Measurements from ENCODE around the gene RBSN. TPM values are rescaled to one million over a fixed set of nuclear protein-coding genes. Genes with fewer than 3 reads are reported as not detected.

Gene RBSN
- total and polyA plus RNA-seq, 2 experiments from 2014 or later: 19.1 to 21.2 TPM

- 76% methylated on average over 1 of the region's 1 CpG for WGBS (ENCODE audit: low lambda C conversion rate, missing lambda C conversion rate)
- H3K79me2 ChIP-seq: no peaks in the 10 kb centered on the region
Observed at GRCh38 chr3:15083252-15083651, 15.7 kb downstream of the RBSN start.

GRCh38 chr3:15081960-15082664 lies 16.8 kb downstream of the RBSN start:
- 95% methylated on average over 13 of the region's 13 CpGs for WGBS (ENCODE audit: low lambda C conversion rate, missing lambda C conversion rate)
- H2AFZ ChIP-seq: no peak overlapping the region
- no peaks in the 10 kb centered on the region for H3K36me3 ChIP-seq (replicated peaks; ENCODE audit: insufficient read depth, low read depth)
- no peak for TF ChIP-seq EZH2phosphoT487 (IDR thresholded peaks at IDR 0.05; ENCODE audit: low read depth, severe bottlenecking, unreplicated experiment)
- TF ChIP-seq, protein P1, sequence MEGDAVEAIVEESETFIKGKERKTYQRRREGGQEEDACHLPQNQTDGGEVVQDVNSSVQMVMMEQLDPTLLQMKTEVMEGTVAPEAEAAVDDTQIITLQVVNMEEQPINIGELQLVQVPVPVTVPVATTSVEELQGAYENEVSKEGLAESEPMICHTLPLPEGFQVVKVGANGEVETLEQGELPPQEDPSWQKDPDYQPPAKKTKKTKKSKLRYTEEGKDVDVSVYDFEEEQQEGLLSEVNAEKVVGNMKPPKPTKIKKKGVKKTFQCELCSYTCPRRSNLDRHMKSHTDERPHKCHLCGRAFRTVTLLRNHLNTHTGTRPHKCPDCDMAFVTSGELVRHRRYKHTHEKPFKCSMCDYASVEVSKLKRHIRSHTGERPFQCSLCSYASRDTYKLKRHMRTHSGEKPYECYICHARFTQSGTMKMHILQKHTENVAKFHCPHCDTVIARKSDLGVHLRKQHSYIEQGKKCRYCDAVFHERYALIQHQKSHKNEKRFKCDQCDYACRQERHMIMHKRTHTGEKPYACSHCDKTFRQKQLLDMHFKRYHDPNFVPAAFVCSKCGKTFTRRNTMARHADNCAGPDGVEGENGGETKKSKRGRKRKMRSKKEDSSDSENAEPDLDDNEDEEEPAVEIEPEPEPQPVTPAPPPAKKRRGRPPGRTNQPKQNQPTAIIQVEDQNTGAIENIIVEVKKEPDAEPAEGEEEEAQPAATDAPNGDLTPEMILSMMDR (IDR thresholded peaks at IDR 0.05; ENCODE audit: poor library complexity): no peak
- H3K4me1 ChIP-seq (ENCODE audit: insufficient read depth): no peaks in the 10 kb centered on the region
- H3K4me3 ChIP-seq: no peak overlapping the region
- H3K27me3 ChIP-seq: no peaks in the 10 kb centered on the region
- no peaks in the 10 kb centered on the region for H3K9me3 ChIP-seq (ENCODE audit: low read depth)
- no peaks in the 10 kb centered on the region for H4K20me1 ChIP-seq (ENCODE audit: insufficient read depth, poor library complexity, severe bottlenecking)
- DNase-seq (ENCODE audit: low spot score): no peak
- H3K4me2 ChIP-seq: no peak overlapping the region
- H3K79me2 ChIP-seq: no peaks in the 10 kb centered on the region
- H3K27ac ChIP-seq: no peak overlapping the region
- H3K9me2 ChIP-seq (replicated peaks; ENCODE audit: insufficient read depth): no peaks in the 10 kb centered on the region

More at GRCh38 chr3:15083252-15083651, 15.7 kb downstream of the RBSN start:
- H3K9me2 ChIP-seq (replicated peaks; ENCODE audit: insufficient read depth): no peaks in the 10 kb centered on the region
- no peaks in the 10 kb centered on the region for H3K27me3 ChIP-seq
- no peak for DNase-seq (ENCODE audit: low spot score)
- no peaks in the 10 kb centered on the region for H3K9me3 ChIP-seq (ENCODE audit: low read depth)
- TF ChIP-seq EZH2phosphoT487 (IDR thresholded peaks at IDR 0.05; ENCODE audit: low read depth, severe bottlenecking, unreplicated experiment) (no peak), EZH2 (IDR thresholded peaks at IDR 0.05; ENCODE audit: borderline replicate concordance) (no peak)
- TF ChIP-seq, protein P1 (IDR thresholded peaks at IDR 0.05; ENCODE audit: poor library complexity): no peak
- no peaks in the 10 kb centered on the region for H4K20me1 ChIP-seq (ENCODE audit: insufficient read depth, poor library complexity, severe bottlenecking)
- H2AFZ ChIP-seq: no peak overlapping the region
- H3K4me1 ChIP-seq (ENCODE audit: insufficient read depth): no peaks in the 10 kb centered on the region
- no peak overlapping the region for H3K4me2 ChIP-seq
- H3K27ac ChIP-seq: no peak overlapping the region
- H3K36me3 ChIP-seq (replicated peaks; ENCODE audit: insufficient read depth, low read depth): no peaks in the 10 kb centered on the region
- no peak overlapping the region for H3K4me3 ChIP-seq

DNA sequence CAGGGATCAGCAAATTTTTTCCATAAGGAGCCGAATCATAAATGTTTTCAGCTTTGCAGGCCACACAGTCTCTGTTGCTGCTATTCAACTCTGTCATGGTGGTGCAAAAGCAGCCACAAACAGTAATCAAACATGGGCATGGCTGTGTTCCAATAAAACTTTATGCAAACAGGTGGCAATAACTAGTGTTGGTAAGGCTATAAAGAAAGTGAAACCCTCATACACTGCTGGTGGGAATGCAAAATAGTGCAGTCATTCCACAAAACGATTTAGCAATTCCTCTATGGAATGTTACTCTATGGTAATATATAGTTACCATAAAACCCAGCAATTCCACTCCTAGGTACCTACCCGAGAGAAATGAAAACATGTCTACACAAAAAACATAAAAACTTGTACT lies 19.9 kb downstream of the RBSN start:
- no peaks in the 10 kb centered on the region for H3K4me1 ChIP-seq (ENCODE audit: insufficient read depth)
- no peak for TF ChIP-seq EZH2 (IDR thresholded peaks at IDR 0.05; ENCODE audit: borderline replicate concordance)
- no peak for TF ChIP-seq EZH2phosphoT487 (IDR thresholded peaks at IDR 0.05; ENCODE audit: low read depth, severe bottlenecking, unreplicated experiment)
- TF ChIP-seq, protein P1 (IDR thresholded peaks at IDR 0.05; ENCODE audit: poor library complexity): no peak
- DNase-seq (ENCODE audit: low spot score): no peak
- no peaks in the 10 kb centered on the region for H3K27me3 ChIP-seq
- no peak overlapping the region for H3K4me2 ChIP-seq
- no peaks in the 10 kb centered on the region for H4K20me1 ChIP-seq (ENCODE audit: insufficient read depth, poor library complexity, severe bottlenecking)
- no peaks in the 10 kb centered on the region for H3K9me3 ChIP-seq (ENCODE audit: low read depth)
- 78% methylated on average over 3 of the region's 3 CpGs for WGBS (ENCODE audit: low lambda C conversion rate, missing lambda C conversion rate)
- no peak overlapping the region for H3K4me3 ChIP-seq
- H3K9me2 ChIP-seq (replicated peaks; ENCODE audit: insufficient read depth): no peaks in the 10 kb centered on the region
- no peak overlapping the region for H2AFZ ChIP-seq
- no peak overlapping the region for H3K27ac ChIP-seq
- no peaks in the 10 kb centered on the region for H3K36me3 ChIP-seq (replicated peaks; ENCODE audit: insufficient read depth, low read depth)
- H3K79me2 ChIP-seq: no peaks in the 10 kb centered on the region

Data from hepatocyte (in vitro differentiated cells).